Loucy (cell line): ENCODE measurements around the gene MRPL39.

ENCODE experiments used
- H2AFZ ChIP-seq: fragments of 200-600 bp; sonication (generic); 2 replicates; pipeline ENCODE4 v1.6.0; 2016; ENCODE audit warnings: antibody characterized with exemption, mild to moderate bottlenecking, low read length, moderate library complexity
- H3F3A ChIP-seq: fragments of 200-600 bp; 2 replicates; pipeline ENCODE4 v1.6.0; 2016; ENCODE audit warnings: antibody characterized with exemption, low read depth, mild to moderate bottlenecking
- H3K27me3 ChIP-seq: fragments of 200-600 bp; sonication (generic); 2 replicates; pipeline ENCODE4 v1.6.1; 2014; ENCODE audit warnings: low read length, mild to moderate bottlenecking; ENCODE audit not compliant: insufficient read depth, poor library complexity, severe bottlenecking
- H3K36me3 ChIP-seq: fragments of 200-600 bp; sonication (generic); 2 replicates; pipeline ENCODE4 v1.6.1; 2016; ENCODE audit warnings: low read length; ENCODE audit not compliant: insufficient read depth
- H3K4me1 ChIP-seq: fragments of 200-600 bp; sonication (generic); 2 replicates; pipeline ENCODE4 v1.5.1; 2014; ENCODE audit warnings: low read length, mild to moderate bottlenecking; ENCODE audit not compliant: insufficient read depth, poor library complexity, severe bottlenecking
- H3K4me2 ChIP-seq: fragments of 200-600 bp; sonication (generic); 2 replicates; pipeline ENCODE4 v1.6.0; 2014; ENCODE audit warnings: antibody characterized with exemption, low read length, low read depth, mild to moderate bottlenecking; ENCODE audit not compliant: poor library complexity, severe bottlenecking
- H3K4me3 ChIP-seq: fragments of 200-600 bp; sonication (generic); 2 replicates; pipeline ENCODE4 v1.5.1; 2014; ENCODE audit warnings: low read length, mild to moderate bottlenecking, mixed read lengths; ENCODE audit not compliant: poor library complexity, severe bottlenecking
- H3K79me2 ChIP-seq: fragments of 200-600 bp; sonication (generic); 2 replicates; pipeline ENCODE4 v1.6.1; 2014; ENCODE audit warnings: low read length; ENCODE audit not compliant: insufficient read depth
- H3K9ac ChIP-seq: fragments of 200-600 bp; sonication (generic); 2 replicates; pipeline ENCODE4 v1.6.0; 2014; ENCODE audit warnings: mild to moderate bottlenecking, low read depth, low read length, moderate library complexity; ENCODE audit not compliant: poor library complexity, severe bottlenecking
- H3K9me2 ChIP-seq: fragments of 200-600 bp; sonication (generic); replicated peaks from 2 replicates; pipeline ENCODE4 v1.6.1; 2016; ENCODE audit warnings: low read depth, low read length, mixed read lengths
- H3K9me3 ChIP-seq: fragments of 200-600 bp; sonication (generic); 2 replicates; pipeline ENCODE4 v1.6.1; 2014; ENCODE audit warnings: mild to moderate bottlenecking, antibody characterized with exemption, low read length, low read depth; ENCODE audit not compliant: insufficient read depth
- H4K20me1 ChIP-seq: fragments of 200-600 bp; sonication (generic); 2 replicates; pipeline ENCODE4 v1.6.0; 2014; ENCODE audit warnings: antibody characterized with exemption, low read length, mild to moderate bottlenecking; ENCODE audit not compliant: insufficient read depth, poor library complexity, severe bottlenecking
- CTCF ChIP-seq: fragments of 200-600 bp; sonication (generic); conservative IDR thresholded peaks from 2 replicates; pipeline ENCODE4 v1.5.1; 2014; ENCODE audit warnings: mild to moderate bottlenecking, antibody characterized with exemption, low read length
- EZH2phosphoT487 ChIP-seq: fragments of 200-600 bp; IDR thresholded peaks from 2 replicates; pipeline ENCODE4 v1.6.1; 2018; ENCODE audit warnings: antibody characterized with exemption, mild to moderate bottlenecking, moderate library complexity, borderline replicate concordance

The MRPL39 gene

GRCh38 chr21:25539606-25540005, 67.7 kb downstream of the MRPL39 start:
- H3K79me2 ChIP-seq, result no peaks in the 10 kb centered on the region
- no peaks in the 10 kb centered on the region for H3K9me2 ChIP-seq
- no peaks in the 10 kb centered on the region for H3K4me1 ChIP-seq
- H3K9me3 ChIP-seq, result peaks cover 13% of the 10 kb centered on the region; the same call in 1 of the 2 replicates
- no peaks in the 10 kb centered on the region for H3K27me3 ChIP-seq
- H4K20me1 ChIP-seq, result no peaks in the 10 kb centered on the region
- no peak overlapping the region for H3K4me3 ChIP-seq
- no peaks in the 10 kb centered on the region for H3K36me3 ChIP-seq
- no peak overlapping the region for H3K4me2 ChIP-seq
- no peaks in the 10 kb centered on the region for H3F3A ChIP-seq
- H3K9ac ChIP-seq, result no peak overlapping the region
- no peak overlapping the region for H2AFZ ChIP-seq
- TF ChIP-seq EZH2phosphoT487 (no peak), CTCF (no peak)

- H3K27me3 ChIP-seq, result no peaks in the 10 kb centered on the region
- H3K9me3 ChIP-seq, result peaks cover 13% of the 10 kb centered on the region; the same call in 1 of the 2 replicates
- TF ChIP-seq CTCF (no peak), EZH2phosphoT487 (no peak)
- no peaks in the 10 kb centered on the region for H4K20me1 ChIP-seq
- H3K36me3 ChIP-seq, result no peaks in the 10 kb centered on the region
- no peak overlapping the region for H2AFZ ChIP-seq
- H3K79me2 ChIP-seq, result no peaks in the 10 kb centered on the region
- no peaks in the 10 kb centered on the region for H3K9me2 ChIP-seq
- no peak overlapping the region for H3K4me3 ChIP-seq
- H3K9ac ChIP-seq, result no peak overlapping the region
- no peak overlapping the region for H3K4me2 ChIP-seq
- H3K4me1 ChIP-seq, result no peaks in the 10 kb centered on the region
- no peaks in the 10 kb centered on the region for H3F3A ChIP-seq
Observed at GRCh38 chr21:25537174-25537573, 70.1 kb downstream of the MRPL39 start.

GRCh38 chr21:25536752-25537151, 70.5 kb downstream of the MRPL39 start:
- Histone ChIP-seq H2AFZ (no peak overlapping the region), H3K79me2 (no peaks in the 10 kb centered on the region), H3K4me2 (no peak overlapping the region), H4K20me1 (no peaks in the 10 kb centered on the region), H3K4me1 (no peaks in the 10 kb centered on the region), H3K9ac (no peak overlapping the region), H3K9me3 (peaks cover 13% of the 10 kb centered on the region; the same call in 1 of the 2 replicates), H3K27me3 (no peaks in the 10 kb centered on the region), H3K9me2 (no peaks in the 10 kb centered on the region), H3K36me3 (no peaks in the 10 kb centered on the region), H3K4me3 (no peak overlapping the region), H3F3A (no peaks in the 10 kb centered on the region)
- TF ChIP-seq CTCF, result no peak
- no peak for TF ChIP-seq EZH2phosphoT487
